ENCODE results near the gene EDIL3.

DNA sequence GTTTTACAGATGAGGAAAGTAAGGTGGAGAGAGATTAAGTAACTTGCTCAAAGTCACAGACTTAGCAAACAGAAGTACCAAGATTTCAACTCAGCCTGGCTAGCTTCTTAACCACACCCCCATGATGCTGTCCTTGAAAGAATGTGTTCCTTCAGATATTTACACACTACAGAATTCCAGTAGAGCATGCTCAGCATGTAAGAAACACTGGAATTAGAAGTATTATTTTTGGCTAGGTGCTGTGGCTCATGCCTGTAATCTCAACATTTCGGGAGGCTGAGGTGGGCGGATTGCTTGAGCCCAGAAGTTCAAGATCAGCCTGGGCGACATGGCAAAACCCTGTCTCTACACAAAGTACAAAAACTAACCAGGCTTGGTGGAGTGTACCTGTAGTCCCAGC, 142.4 kb downstream of the EDIL3 start:
- TF ChIP-seq, protein P1, sequence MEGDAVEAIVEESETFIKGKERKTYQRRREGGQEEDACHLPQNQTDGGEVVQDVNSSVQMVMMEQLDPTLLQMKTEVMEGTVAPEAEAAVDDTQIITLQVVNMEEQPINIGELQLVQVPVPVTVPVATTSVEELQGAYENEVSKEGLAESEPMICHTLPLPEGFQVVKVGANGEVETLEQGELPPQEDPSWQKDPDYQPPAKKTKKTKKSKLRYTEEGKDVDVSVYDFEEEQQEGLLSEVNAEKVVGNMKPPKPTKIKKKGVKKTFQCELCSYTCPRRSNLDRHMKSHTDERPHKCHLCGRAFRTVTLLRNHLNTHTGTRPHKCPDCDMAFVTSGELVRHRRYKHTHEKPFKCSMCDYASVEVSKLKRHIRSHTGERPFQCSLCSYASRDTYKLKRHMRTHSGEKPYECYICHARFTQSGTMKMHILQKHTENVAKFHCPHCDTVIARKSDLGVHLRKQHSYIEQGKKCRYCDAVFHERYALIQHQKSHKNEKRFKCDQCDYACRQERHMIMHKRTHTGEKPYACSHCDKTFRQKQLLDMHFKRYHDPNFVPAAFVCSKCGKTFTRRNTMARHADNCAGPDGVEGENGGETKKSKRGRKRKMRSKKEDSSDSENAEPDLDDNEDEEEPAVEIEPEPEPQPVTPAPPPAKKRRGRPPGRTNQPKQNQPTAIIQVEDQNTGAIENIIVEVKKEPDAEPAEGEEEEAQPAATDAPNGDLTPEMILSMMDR (conservative IDR thresholded peaks at IDR 0.05; ENCODE audit: low read length) = no peak
- TF ChIP-seq EZH2phosphoT487 (IDR thresholded peaks at IDR 0.05; ENCODE audit: borderline replicate concordance, low read depth, low read length) = no peak
